KOPT-K1 (cell line): ENCODE data around the gene HCN4.
"Not testable (repeated sequence)": the region's sequence is repeated elsewhere in the genome, so short reads cannot be mapped to it uniquely, and the experiment has no call there.

Experiments used
- H3K27ac ChIP-seq: fragments of 200-600 bp; sonication (generic); 2 replicates; pipeline ENCODE4 v1.5.1; 2016; ENCODE audit warnings: antibody characterized with exemption, mild to moderate bottlenecking, low read depth, low read length; ENCODE audit not compliant: poor library complexity, severe bottlenecking
- H3K36me3 ChIP-seq: fragments of 200-600 bp; sonication (generic); 2 replicates; pipeline ENCODE4 v1.5.1; 2017; ENCODE audit warnings: antibody characterized with exemption, mild to moderate bottlenecking, low read length, moderate library complexity; ENCODE audit not compliant: insufficient read depth
- H3K9me3 ChIP-seq: fragments of 200-600 bp; sonication (generic); 2 replicates; pipeline ENCODE4 v1.5.1; 2017; ENCODE audit warnings: antibody characterized with exemption, low read length, mild to moderate bottlenecking; ENCODE audit not compliant: insufficient read depth, poor library complexity, severe bottlenecking

The HCN4 gene

DNA sequence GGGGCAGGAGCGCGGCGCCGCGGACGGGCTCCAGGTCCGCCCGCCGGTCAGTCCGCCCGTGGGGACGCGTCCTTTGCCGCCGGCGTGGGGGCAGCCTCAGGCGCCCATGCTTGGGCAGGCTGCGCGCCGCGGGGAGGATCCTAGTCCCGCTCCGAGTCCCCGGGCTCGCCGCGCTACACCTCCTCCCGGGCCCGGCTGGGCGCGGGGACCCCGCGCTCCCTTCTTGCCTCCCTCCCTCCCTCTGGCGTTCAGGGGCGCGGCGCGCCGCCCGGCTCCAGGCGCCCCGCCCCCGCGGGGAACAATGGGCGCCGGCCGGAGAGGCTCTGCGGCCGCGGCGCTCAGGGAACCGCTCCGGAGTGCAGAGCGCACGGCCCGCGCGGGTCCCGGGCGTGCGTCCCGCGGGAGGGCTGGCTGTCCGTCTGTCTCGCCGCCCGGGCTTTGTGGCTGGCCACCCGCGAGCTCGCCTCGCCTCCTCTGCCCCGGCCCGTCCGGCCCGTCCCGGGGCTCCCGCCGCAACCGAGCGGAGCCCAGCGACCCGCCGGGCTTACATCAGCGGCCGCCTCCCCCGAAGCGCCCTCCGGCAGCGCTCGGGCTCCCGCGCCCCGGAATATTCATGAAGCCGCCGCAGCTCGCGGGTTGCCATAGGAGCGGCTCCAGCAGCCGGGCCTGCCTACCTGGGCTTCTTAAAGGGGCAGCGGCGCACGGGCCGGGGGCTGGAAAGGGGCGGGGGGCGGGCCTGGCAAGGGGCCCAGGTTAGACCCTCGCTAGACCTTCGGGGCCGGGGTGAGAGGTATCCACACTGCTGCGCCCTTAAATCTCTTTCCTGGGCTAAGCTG lies at the start of gene HCN4:
HCN4 (minus strand) TSS at position 658 of the 836 bp plus-strand sequence. CDS start 688 bp downstream, outside the sequence.
- Histone ChIP-seq H3K36me3 (no peaks in the 10 kb centered on the region), H3K9me3 (no peaks in the 10 kb centered on the region), H3K27ac (no peak within 1 kb of the TSS)

- no peak overlapping the region for H3K27ac ChIP-seq
- H3K36me3 ChIP-seq = no peaks in the 10 kb centered on the region
- no peaks in the 10 kb centered on the region for H3K9me3 ChIP-seq
Observed at GRCh38 chr15:73414876-73415275, 46.1 kb upstream of the HCN4 start.

DNA sequence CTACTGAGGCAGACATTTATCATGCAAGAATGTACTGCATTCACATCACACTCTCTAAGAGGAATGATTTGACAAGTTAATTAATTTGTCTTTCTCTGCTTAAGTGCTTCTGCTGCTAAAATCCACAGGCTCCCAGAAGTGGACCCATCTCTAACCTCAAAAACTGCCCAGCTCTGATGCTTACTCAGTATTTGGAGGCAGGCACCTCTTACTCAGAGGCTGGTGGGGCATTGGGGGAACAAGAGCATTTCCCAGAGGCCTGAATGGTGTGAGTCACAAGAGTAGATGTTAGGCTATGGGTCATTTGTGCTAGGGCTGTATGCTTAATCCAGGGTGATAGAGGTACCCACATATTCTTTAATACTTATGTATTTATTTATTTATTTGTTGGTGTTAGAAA lies 34.4 kb upstream of the HCN4 start:
- no peaks in the 10 kb centered on the region for H3K9me3 ChIP-seq
- no peaks in the 10 kb centered on the region for H3K36me3 ChIP-seq
- H3K27ac ChIP-seq = no peak overlapping the region

DNA sequence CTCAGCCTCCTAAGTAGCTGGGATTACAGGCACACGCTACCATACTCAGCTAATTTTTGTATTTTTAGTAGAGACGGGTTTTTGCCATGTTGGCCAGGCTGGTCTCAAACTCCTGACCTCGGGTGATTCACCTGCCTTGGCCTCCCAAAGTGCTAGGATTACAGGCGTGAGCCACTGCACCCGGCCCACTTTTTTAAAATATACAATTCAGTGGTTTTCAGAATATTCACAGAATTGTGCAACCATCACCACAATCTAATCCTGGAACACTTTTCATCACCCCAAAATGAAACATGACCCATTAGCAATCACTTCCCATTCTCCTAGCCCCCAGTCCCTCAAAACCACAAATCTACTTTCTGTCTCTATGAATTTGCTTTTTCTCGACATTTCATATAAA lies 31.5 kb upstream of the HCN4 start:
- H3K27ac ChIP-seq, H3K9me3 ChIP-seq, H3K36me3 ChIP-seq: not testable (repeated sequence)

GRCh38 chr15:73398861-73399260 lies 30.1 kb upstream of the HCN4 start:
- Histone ChIP-seq H3K9me3 (no peaks in the 10 kb centered on the region), H3K27ac (no peak overlapping the region), H3K36me3 (no peaks in the 10 kb centered on the region)

DNA sequence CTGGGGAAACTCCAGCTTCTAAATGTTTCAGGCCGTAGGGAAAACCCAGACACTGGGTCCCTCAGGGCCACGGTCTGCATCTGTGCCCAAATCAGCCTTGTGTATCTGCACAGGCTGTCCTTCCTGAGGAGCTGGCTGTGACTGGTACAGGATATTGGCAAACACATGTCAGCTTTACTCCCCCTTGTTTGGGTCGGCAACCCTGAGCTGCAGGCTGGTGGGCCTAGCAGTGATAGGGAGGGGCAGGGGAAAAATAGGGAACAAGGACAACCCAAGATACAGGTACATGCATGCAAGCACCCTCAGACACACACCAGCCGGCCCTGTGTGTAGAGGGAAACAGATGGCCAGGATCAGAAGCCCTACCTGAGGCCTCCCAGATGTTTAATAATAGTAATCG lies 28.7 kb upstream of the HCN4 start:
- Histone ChIP-seq H3K27ac (no peak overlapping the region), H3K9me3 (no peaks in the 10 kb centered on the region), H3K36me3 (no peaks in the 10 kb centered on the region)

DNA sequence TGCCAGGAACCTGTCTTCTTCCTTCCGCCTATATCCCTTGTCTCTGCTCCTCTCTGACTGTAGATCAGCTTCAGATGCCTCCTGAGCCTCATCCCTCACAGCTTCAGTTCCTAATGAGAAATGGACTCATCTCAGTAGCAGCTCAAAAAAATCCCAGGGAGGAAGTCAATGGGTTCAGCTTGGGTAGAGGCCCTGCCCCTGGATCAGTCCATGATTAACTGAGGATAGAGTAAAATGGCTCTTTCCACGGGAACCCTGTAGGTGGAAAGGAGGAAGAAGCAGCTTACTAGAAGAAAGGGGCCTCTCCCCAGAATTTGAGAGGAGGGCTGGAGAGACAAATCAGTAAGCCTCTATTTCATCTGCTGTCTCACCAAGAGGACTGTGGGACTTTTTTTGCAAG lies 26.9 kb upstream of the HCN4 start:
- H3K36me3 ChIP-seq = no peaks in the 10 kb centered on the region
- H3K27ac ChIP-seq = no peak overlapping the region
- no peaks in the 10 kb centered on the region for H3K9me3 ChIP-seq

DNA sequence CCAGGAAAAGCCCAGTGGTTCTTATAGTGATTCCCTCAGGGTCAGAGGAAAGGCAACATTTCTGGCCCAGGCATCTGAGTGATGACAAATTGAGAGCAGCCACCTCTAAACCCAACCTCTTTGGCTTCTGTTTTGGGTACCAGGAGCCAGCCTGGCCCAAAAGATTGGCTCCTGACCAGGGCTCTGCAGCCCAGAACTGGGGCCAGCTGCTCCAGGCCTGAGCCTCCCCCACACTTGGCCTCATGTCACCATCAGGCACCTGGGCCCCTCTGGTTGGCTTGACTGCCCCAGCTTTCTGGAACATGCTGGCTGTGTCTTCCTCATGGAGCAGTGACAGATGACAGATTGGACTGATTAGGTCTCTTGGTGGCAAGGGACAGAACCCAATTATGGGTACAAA lies 26.0 kb upstream of the HCN4 start:
- H3K27ac ChIP-seq = no peak overlapping the region
- no peaks in the 10 kb centered on the region for H3K36me3 ChIP-seq
- no peaks in the 10 kb centered on the region for H3K9me3 ChIP-seq

DNA sequence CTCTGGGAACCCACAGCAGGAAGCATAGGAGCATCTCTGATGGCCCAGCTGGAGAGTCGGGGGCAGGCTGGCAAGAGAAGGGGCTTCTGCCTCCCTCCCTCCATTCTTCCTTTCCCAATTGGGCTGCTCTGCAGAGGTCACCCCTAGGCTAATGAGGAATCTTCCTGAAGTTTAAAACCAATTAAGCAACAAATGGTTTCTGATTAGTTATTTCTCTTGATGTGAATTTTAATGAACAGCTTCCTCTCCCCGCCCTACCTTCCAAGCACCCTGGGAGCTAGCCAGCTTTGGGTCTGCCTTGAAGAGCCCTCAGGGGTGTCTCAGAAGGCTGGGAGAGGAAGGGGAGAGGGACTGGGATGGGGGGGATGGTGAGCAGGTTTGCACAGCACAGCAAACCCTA lies 24.6 kb upstream of the HCN4 start:
- H3K36me3 ChIP-seq = no peaks in the 10 kb centered on the region
- H3K27ac ChIP-seq = no peak overlapping the region
- no peaks in the 10 kb centered on the region for H3K9me3 ChIP-seq

DNA sequence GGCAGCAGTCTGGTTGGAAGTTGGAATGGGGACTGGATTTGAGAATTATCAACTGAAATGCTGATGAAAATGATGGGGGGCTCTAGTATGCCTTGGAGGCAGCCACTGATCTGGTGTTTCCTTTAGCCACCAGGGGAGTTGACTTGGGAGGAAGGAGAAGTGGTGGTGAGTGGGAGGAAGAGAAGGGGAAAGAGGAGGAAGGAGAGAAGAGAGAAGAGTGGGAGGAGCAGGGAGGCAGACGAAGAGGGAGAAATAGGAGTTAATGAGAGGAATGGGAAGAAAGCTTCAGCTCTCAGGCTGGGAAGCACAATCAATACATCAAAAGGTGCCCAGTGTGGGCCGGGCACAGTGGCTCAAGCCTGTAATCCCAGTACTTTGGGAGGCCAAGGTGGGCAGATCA lies 23.3 kb upstream of the HCN4 start:
- Histone ChIP-seq H3K36me3 (no peaks in the 10 kb centered on the region), H3K27ac (no peak overlapping the region), H3K9me3 (no peaks in the 10 kb centered on the region)

- Histone ChIP-seq H3K36me3 (no peaks in the 10 kb centered on the region), H3K9me3 (no peaks in the 10 kb centered on the region), H3K27ac (no peak overlapping the region)
Observed at GRCh38 chr15:73391128-73391872, 22.5 kb upstream of the HCN4 start.

DNA sequence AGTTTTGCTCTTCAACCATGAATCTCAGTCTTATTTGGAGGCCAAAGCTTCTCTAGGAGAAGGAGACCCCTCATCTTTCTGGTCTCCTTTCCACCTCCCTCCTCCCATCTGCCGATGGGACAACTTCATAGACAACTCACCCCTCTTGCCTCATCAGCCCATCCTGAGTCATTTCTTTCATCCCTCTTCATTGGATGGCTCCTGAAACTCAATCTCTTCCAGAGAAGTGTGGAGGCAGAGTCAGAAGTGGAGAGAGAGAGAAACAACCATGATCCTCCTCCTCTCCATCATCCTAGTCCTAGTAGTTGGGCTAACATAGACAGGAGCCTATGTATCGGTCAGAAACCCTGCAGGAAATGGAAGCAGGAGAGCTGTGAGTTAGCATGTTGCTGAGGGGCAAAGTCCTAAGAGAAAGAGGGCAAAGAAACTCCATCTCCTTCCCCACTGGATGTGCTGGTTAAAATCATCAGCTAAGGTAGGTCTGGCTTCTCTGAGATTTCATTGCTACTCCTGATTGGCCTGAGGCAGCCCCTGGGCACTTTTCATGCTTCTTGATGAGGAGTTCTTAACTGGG lies 21.3 kb upstream of the HCN4 start:
- Histone ChIP-seq H3K9me3 (no peaks in the 10 kb centered on the region), H3K27ac (no peak overlapping the region), H3K36me3 (no peaks in the 10 kb centered on the region)

GRCh38 chr15:73389539-73389938 lies 20.8 kb upstream of the HCN4 start:
- Histone ChIP-seq H3K36me3 (no peaks in the 10 kb centered on the region), H3K9me3 (no peaks in the 10 kb centered on the region), H3K27ac (no peak overlapping the region)

- Histone ChIP-seq H3K27ac (no peak overlapping the region), H3K36me3 (no peaks in the 10 kb centered on the region)
Observed at GRCh38 chr15:73388256-73388781, 19.6 kb upstream of the HCN4 start.

DNA sequence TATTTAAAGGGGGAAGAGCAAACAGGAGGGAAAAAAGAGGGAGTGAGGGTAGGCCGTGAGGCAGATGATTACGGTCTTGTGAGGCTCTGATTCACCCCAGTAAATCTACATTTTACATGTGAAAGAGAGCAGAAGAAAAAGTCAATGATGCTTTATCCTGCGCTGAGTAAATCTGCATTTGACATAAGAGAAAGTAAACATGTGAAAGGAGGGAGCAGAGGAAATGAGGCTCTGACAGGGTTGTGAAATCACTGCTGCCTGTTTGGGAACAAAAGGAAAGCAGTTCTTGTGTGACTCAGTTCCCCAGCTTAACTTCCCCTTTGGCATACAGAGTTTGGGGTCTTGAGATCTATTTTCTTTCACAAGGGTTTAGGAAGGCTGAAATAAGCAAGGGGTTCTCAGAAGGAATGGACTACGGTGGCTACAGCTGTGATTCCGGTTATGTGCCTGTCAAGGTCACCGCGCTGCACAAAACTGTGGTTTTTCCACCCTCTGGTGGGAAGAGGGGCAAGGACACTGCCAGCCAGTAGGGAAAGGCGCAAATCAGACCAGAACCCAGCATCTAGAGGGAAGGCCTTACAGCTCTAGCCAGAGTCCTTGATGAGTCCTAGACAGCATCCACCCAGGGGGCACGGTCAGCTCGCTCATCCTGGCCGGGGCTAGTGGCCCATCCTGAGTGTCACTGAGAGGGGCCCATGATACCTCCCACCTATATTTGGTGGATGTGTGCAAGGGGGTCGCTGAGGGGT lies 18.9 kb upstream of the HCN4 start:
- Histone ChIP-seq H3K9me3 (no peaks in the 10 kb centered on the region), H3K27ac (no peak overlapping the region)

More at GRCh38 chr15:73388256-73388781, 19.6 kb upstream of the HCN4 start:
- H3K9me3 ChIP-seq = no peaks in the 10 kb centered on the region

More for the DNA sequence above, 18.9 kb upstream of the HCN4 start:
- H3K36me3 ChIP-seq = no peaks in the 10 kb centered on the region
